GM19467 (cell line): ENCODE data around the gene ETS2.

Source experiments
- ATAC-seq: cut with Tn5 transposase; IDR thresholded peaks from one replicate; pipeline ENCODE4 v1.9.1; 2021; ENCODE audit warnings: mild to moderate bottlenecking, moderate library complexity; ENCODE audit not compliant: unreplicated experiment

The ETS2 gene

DNA sequence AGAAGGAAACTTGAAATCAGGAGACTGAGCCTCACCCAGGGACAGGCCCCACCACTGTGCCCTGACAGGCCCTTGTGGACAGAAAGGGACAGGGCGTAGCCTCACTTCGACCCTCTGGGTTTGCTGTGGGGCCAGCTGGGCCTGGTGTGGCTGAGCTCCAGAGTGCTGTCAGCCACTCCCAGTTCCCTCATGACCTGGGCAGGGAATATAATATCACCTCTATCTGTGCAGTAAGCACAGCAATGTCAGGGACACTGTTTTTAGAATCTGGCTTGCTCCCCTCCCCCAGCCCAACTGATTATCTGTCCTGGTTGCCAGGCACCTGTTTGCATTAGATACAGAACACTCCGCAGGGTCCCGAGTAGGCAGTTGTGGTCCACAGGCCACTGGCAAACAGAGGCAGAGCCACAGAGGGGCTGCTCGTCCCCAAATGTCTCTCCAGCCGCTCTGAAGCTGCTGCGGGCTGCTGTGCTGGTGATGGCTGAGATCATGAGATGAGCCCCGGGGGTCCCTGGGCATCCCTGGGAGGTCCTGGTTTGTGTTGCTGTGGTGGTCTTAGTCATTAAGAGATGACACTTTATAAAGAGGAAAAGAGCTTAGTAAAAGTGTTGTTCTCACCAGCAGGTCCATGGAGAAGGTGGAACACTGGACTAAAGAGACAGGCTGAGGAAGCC is 51.6 kb downstream of the ETS2 start:
- ATAC-seq: no peak

GRCh38 chr21:38858026-38858811 is 52.5 kb downstream of the ETS2 start:
- ATAC-seq: no peak

GRCh38 chr21:38858812-38859205 is 53.1 kb downstream of the ETS2 start:
- ATAC-seq: no peak

DNA sequence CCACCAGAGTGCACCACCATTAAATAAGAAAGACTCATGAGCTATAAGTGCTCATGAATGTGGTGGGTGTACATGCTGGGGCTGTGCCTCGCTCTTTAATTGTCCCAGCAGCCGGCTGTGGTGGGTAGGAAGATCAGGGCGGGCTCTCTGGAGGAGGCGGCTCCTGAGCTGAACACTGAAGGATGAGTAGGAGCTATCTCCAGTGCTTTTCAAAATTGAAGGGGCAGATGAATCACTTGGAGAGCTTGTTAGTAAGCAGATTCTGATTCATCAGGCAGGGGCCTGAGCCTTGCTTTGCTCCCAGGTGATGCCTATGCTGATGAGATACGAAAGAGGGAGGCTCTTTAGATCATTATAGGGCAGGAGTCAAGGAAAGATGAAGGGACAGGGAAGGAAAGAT is 54.1 kb downstream of the ETS2 start:
- no peak for ATAC-seq

GRCh38 chr21:38861056-38861455 is 55.3 kb downstream of the ETS2 start:
- no peak for ATAC-seq

DNA sequence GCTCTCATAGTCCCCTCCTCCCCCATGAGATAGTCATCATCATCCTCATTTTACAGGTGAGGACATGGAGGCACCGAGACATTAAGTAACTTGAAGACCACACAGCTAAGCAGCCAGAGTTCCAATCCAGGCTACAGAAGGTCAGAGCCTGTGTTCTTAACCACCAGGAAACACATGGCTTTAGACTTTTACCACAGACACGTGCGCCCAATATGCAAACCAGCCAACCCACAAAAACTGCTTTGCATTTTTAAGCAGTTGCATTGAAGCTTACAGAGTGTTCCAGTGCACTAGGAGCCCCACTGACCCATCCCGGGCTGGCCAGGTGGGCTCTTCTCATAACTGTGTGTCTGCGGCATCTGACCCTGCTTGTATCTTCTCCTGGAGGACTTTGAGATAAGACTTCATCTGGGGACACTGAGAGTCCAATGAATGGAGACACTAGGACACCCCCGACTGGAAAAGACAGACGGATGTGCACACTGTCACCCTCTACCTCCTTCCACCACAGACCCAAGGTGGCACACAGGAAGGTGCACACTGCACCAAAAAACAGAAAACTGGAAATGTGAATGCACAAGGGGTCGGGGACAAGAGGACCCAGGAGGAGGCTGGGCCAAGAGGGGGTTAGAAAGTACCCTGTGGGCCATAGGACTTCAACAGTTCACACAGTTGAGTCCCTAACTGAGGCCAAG is 56.4 kb downstream of the ETS2 start:
- peak; percentile 92 for ATAC-seq

- ATAC-seq: no peak
Measured at GRCh38 chr21:38863291-38863690, 57.6 kb downstream of the ETS2 start.

GRCh38 chr21:38863843-38864363 is 58.2 kb downstream of the ETS2 start:
- ATAC-seq: no peak

GRCh38 chr21:38864964-38865363 is 59.2 kb downstream of the ETS2 start:
- no peak for ATAC-seq

DNA sequence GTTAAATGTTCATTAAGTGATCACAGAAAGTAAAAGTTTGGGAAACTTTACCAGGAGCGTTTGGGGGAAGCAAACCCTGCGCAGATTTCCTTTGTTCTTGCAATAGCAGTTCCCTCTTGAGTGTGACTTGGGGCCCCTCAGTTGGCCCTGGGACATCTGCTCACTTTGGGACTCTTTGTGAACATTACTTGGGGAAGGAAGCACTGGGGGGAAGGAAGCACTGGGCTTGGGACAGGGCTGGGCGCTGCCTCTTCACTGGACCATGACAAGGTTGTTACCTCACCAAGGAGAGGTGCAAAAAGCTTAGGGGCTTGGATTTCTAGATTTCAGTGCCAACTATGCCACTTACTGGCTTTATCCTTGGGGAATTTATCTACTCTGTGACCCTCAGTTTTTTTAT is 63.5 kb downstream of the ETS2 start:
- ATAC-seq: no peak

DNA sequence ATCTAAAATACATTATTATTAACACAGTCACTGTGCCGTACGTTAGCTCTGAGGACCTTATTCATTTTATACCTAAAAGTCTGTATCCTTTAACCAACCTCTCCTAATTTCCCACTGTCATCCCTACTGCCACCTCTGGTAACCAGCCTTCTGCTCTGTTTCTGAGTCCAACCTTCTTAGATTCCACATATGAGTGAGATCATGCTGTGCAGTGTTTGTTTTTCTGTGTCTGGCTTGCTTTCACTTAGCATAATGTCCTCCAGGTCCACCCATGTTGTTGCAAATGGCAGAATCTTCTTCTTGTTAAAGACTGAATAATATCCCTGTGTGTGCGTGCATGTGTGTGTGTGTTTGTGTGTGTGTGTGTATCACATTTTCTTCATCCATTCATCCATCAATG is 64.2 kb downstream of the ETS2 start:
- ATAC-seq: no peak
